HCT116 (cell line): ENCODE results near the gene SLC25A42.

Experiments used
- CEBPB ChIP-seq: IDR thresholded peaks from 2 replicates; pipeline ENCODE4 v1.6.1; 2012; ENCODE audit warnings: low read depth
- CTCF ChIP-seq, 3 experiments: fragments of 200-600 bp in 1 of 3; sonication (generic) in 1 of 3; IDR thresholded peaks in 2 of 3; conservative IDR thresholded peaks in 1 of 3; 2 replicates each; pipeline ENCODE4 v1.5.1; 2012 to 2017; ENCODE audit warnings: low read depth in 2 of 3, low read length in 2 of 3, antibody characterized with exemption in 1 of 3, borderline replicate concordance in 1 of 3, control low read depth in 1 of 3, mild to moderate bottlenecking in 1 of 3, mixed read lengths in 1 of 3, mixed run types in 1 of 3, moderate library complexity in 1 of 3; ENCODE audit not compliant: insufficient read depth in 1 of 3
- EGR1 ChIP-seq: IDR thresholded peaks from 2 replicates; pipeline ENCODE4 v1.6.1; 2012; ENCODE audit warnings: low read depth
- EZH2 ChIP-seq: fragments of 200-600 bp; sonication (generic); IDR thresholded peaks from 2 replicates; pipeline ENCODE4 v1.6.1; 2017; ENCODE audit warnings: antibody characterized with exemption, mixed run types
- EZH2phosphoT487 ChIP-seq: fragments of 200-600 bp; IDR thresholded peaks from 2 replicates; pipeline ENCODE4 v1.6.1; 2018; ENCODE audit warnings: antibody characterized with exemption, borderline replicate concordance
- JUND ChIP-seq: IDR thresholded peaks from 2 replicates; pipeline ENCODE4 v1.6.1; 2012
- MAX ChIP-seq: IDR thresholded peaks from 2 replicates; pipeline ENCODE4 v1.6.1; 2012
- POLR2A ChIP-seq: IDR thresholded peaks from 2 replicates; pipeline ENCODE4 v1.7.0; 2011; ENCODE audit warnings: borderline replicate concordance; ENCODE audit not compliant: insufficient read depth, insufficient read length; ENCODE audit errors: extremely low read depth
- POLR2AphosphoS5 ChIP-seq: IDR thresholded peaks from 2 replicates; pipeline ENCODE4 v1.6.1; 2011; ENCODE audit warnings: mild to moderate bottlenecking, low read depth, low read length, moderate library complexity

GRCh38 chr19:19101540-19101939 is 37.7 kb downstream of the SLC25A42 start:
- TF ChIP-seq CTCF (IDR thresholded peaks at IDR 0.05 in 2 of 3, conservative IDR thresholded peaks at IDR 0.05 in 1 of 3; ENCODE audit: borderline replicate concordance in 1 of 3, insufficient read depth in 1 of 3, low read depth in 2 of 3, low read length in 2 of 3), result no peak
- TF ChIP-seq CEBPB, result no peak
- no peak for TF ChIP-seq EZH2phosphoT487
- no peak for TF ChIP-seq POLR2AphosphoS5
- TF ChIP-seq POLR2A, result no peak
- TF ChIP-seq EZH2, result no peak
- TF ChIP-seq JUND, result no peak
- TF ChIP-seq MAX, result no peak
- no peak for TF ChIP-seq EGR1
